Measurements from ENCODE around the gene MLLT6. TPM values are rescaled to one million over a fixed set of nuclear protein-coding genes. Genes with fewer than 3 reads are reported as not detected.

The MLLT6 gene
- total RNA-seq, 1 donor from 2014 or later, result 20.9 TPM

DNA sequence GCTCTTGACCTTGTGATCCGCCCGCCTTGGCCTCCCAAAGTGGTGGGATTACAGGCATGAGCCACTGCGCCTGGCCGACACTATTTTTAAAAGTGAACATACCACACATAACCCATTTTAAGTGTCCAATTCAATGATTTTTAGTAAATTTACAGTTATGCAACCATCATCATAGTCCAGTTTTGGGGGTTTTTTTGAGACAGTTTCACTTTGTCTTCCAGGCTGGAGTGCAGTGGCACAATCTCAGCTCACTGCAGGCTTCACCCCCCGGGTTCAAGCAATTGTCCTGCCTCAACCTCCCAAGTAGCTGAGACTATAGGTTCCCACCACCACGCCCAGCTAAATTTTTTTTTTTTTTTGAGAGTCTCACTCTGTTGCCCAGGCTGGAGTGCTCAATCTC is 27.3 kb upstream of the MLLT6 start:
- FAIRE-seq (no peak), DNase-seq (ENCODE audit: low read depth) (no peak)
- H3K36me3 ChIP-seq (ENCODE audit: insufficient read depth, low read length), result no peaks in the 10 kb centered on the region
- peaks cover 28% of the 10 kb centered on the region for H3K27me3 ChIP-seq (ENCODE audit: insufficient read depth, low read length)
- TF ChIP-seq EZH2 (IDR thresholded peaks at IDR 0.05; ENCODE audit: insufficient read depth, low read length), result no peak
- TF ChIP-seq, protein P1, sequence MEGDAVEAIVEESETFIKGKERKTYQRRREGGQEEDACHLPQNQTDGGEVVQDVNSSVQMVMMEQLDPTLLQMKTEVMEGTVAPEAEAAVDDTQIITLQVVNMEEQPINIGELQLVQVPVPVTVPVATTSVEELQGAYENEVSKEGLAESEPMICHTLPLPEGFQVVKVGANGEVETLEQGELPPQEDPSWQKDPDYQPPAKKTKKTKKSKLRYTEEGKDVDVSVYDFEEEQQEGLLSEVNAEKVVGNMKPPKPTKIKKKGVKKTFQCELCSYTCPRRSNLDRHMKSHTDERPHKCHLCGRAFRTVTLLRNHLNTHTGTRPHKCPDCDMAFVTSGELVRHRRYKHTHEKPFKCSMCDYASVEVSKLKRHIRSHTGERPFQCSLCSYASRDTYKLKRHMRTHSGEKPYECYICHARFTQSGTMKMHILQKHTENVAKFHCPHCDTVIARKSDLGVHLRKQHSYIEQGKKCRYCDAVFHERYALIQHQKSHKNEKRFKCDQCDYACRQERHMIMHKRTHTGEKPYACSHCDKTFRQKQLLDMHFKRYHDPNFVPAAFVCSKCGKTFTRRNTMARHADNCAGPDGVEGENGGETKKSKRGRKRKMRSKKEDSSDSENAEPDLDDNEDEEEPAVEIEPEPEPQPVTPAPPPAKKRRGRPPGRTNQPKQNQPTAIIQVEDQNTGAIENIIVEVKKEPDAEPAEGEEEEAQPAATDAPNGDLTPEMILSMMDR (IDR thresholded peaks at IDR 0.05; ENCODE audit: insufficient read depth, low read depth, low read length), result no peak
- no peaks in the 10 kb centered on the region for H3K9me3 Mint-ChIP-seq (ENCODE audit: unreplicated experiment)
- no peaks in the 10 kb centered on the region for H3K9me3 ChIP-seq (ENCODE audit: insufficient read depth, low read depth, low read length)
- no peak overlapping the region for H3K4me3 ChIP-seq (ENCODE audit: insufficient read depth, low read depth, low read length)
- H3K79me2 ChIP-seq (ENCODE audit: insufficient read depth, low read length), result no peaks in the 10 kb centered on the region
- H4K20me1 ChIP-seq (ENCODE audit: insufficient read depth, low read length), result peaks cover 3% of the 10 kb centered on the region
- H3K4me3 Mint-ChIP-seq (ENCODE audit: unreplicated experiment), result no peak overlapping the region
- H3K27me3 Mint-ChIP-seq (ENCODE audit: low read depth, unreplicated experiment), result peaks cover 14% of the 10 kb centered on the region
- no peak overlapping the region for H3K27ac Mint-ChIP-seq (ENCODE audit: unreplicated experiment)
- H3K4me2 ChIP-seq (ENCODE audit: low read length), result no peak overlapping the region
- H3K4me1 ChIP-seq (ENCODE audit: insufficient read depth, low read length), result peaks cover 9% of the 10 kb centered on the region
- no peak overlapping the region for H3K27ac ChIP-seq (ENCODE audit: low read depth, low read length)
- H3K4me1 Mint-ChIP-seq (ENCODE audit: low read depth, unreplicated experiment), result peaks cover 3% of the 10 kb centered on the region
- no peaks in the 10 kb centered on the region for H3K36me3 Mint-ChIP-seq (ENCODE audit: low read depth, unreplicated experiment)
- no peak overlapping the region for H2AFZ ChIP-seq (ENCODE audit: low read depth, low read length)
- H3K9ac ChIP-seq (ENCODE audit: low read length), result no peak overlapping the region

DNA sequence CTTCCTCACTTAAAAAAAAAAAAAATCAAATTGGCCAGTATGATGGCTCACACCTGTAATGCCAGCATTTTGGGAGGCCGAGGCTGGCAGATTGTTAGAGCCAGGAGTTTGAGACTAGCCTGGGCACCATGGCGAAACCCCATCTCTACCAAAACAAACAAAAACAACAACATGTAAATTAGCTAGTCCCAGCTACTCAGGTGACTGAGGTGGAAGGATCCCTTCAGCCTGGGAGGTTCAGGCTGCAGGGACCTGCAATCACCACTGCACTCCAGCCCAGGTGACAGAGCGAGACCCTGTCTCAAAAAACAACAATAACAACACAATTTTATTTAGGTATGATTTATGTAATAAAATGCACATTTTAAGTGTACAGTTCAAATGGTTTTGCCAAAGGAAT is 24.0 kb upstream of the MLLT6 start:
- no peaks in the 10 kb centered on the region for H3K36me3 Mint-ChIP-seq (ENCODE audit: low read depth, unreplicated experiment)
- H3K4me1 Mint-ChIP-seq (ENCODE audit: low read depth, unreplicated experiment), result peaks cover 3% of the 10 kb centered on the region
- no peak overlapping the region for H3K9ac ChIP-seq (ENCODE audit: low read length)
- no peak overlapping the region for H2AFZ ChIP-seq (ENCODE audit: low read depth, low read length)
- H3K9me3 Mint-ChIP-seq (ENCODE audit: unreplicated experiment), result no peaks in the 10 kb centered on the region
- no peak overlapping the region for H3K4me3 Mint-ChIP-seq (ENCODE audit: unreplicated experiment)
- no peak overlapping the region for H3K27ac ChIP-seq (ENCODE audit: low read depth, low read length)
- peaks cover 20% of the 10 kb centered on the region for H3K27me3 Mint-ChIP-seq (ENCODE audit: low read depth, unreplicated experiment)
- H3K36me3 ChIP-seq (ENCODE audit: insufficient read depth, low read length), result no peaks in the 10 kb centered on the region
- TF ChIP-seq EZH2 (IDR thresholded peaks at IDR 0.05; ENCODE audit: insufficient read depth, low read length), result no peak
- TF ChIP-seq, protein P1 (IDR thresholded peaks at IDR 0.05; ENCODE audit: insufficient read depth, low read depth, low read length), result no peak
- no peaks in the 10 kb centered on the region for H3K79me2 ChIP-seq (ENCODE audit: insufficient read depth, low read length)
- H3K4me2 ChIP-seq (ENCODE audit: low read length), result no peak overlapping the region
- H3K4me1 ChIP-seq (ENCODE audit: insufficient read depth, low read length), result peaks cover 6% of the 10 kb centered on the region
- FAIRE-seq (no peak), DNase-seq (ENCODE audit: low read depth) (no peak)
- H3K9me3 ChIP-seq (ENCODE audit: insufficient read depth, low read depth, low read length), result no peaks in the 10 kb centered on the region
- H3K4me3 ChIP-seq (ENCODE audit: insufficient read depth, low read depth, low read length), result no peak overlapping the region
- no peaks in the 10 kb centered on the region for H4K20me1 ChIP-seq (ENCODE audit: insufficient read depth, low read length)
- no peak overlapping the region for H3K27ac Mint-ChIP-seq (ENCODE audit: unreplicated experiment)
- H3K27me3 ChIP-seq (ENCODE audit: insufficient read depth, low read length), result no peaks in the 10 kb centered on the region

DNA sequence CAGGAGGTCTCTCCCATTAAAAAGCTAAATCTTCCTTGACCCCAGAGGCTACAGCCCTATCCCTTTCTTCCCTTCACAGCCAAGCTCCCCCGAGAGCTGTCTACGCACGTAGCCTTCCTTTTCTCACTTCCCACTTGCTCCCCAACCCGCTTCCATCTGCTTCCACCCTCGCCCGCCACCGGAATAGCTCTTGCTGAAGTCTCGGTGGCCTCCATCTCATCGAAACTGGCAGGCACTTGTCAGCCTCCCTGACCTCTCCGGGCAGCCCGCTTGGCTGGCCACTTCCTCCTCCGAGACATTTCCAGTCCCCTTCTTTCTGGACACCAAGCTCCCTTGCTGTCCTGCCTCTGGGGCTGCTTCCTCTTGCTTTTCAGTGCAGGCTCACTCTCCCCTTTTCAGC is 19.6 kb upstream of the MLLT6 start:
- peaks cover 2% of the 10 kb centered on the region for H3K36me3 Mint-ChIP-seq (ENCODE audit: low read depth, unreplicated experiment)
- no peak for DNase-seq (ENCODE audit: low read depth)
- no peaks in the 10 kb centered on the region for H3K79me2 ChIP-seq (ENCODE audit: insufficient read depth, low read length)
- H3K4me2 ChIP-seq (ENCODE audit: low read length), result no peak overlapping the region
- FAIRE-seq, result no peak
- no peak overlapping the region for H2AFZ ChIP-seq (ENCODE audit: low read depth, low read length)
- TF ChIP-seq, protein P1 (IDR thresholded peaks at IDR 0.05; ENCODE audit: insufficient read depth, low read depth, low read length), result no peak
- no peak for TF ChIP-seq EZH2 (IDR thresholded peaks at IDR 0.05; ENCODE audit: insufficient read depth, low read length)
- no peak overlapping the region for H3K4me3 Mint-ChIP-seq (ENCODE audit: unreplicated experiment)
- no peak overlapping the region for H3K4me3 ChIP-seq (ENCODE audit: insufficient read depth, low read depth, low read length)
- H3K9me3 Mint-ChIP-seq (ENCODE audit: unreplicated experiment), result no peaks in the 10 kb centered on the region
- peaks cover 29% of the 10 kb centered on the region for H3K27me3 Mint-ChIP-seq (ENCODE audit: low read depth, unreplicated experiment)
- no peak overlapping the region for H3K27ac ChIP-seq (ENCODE audit: low read depth, low read length)
- H3K9ac ChIP-seq (ENCODE audit: low read length), result no peak overlapping the region
- H3K4me1 ChIP-seq (ENCODE audit: insufficient read depth, low read length), result no peaks in the 10 kb centered on the region
- no peak overlapping the region for H3K27ac Mint-ChIP-seq (ENCODE audit: unreplicated experiment)
- H4K20me1 ChIP-seq (ENCODE audit: insufficient read depth, low read length), result no peaks in the 10 kb centered on the region
- H3K9me3 ChIP-seq (ENCODE audit: insufficient read depth, low read depth, low read length), result no peaks in the 10 kb centered on the region
- no peaks in the 10 kb centered on the region for H3K27me3 ChIP-seq (ENCODE audit: insufficient read depth, low read length)
- peaks cover 2% of the 10 kb centered on the region for H3K4me1 Mint-ChIP-seq (ENCODE audit: low read depth, unreplicated experiment)
- no peaks in the 10 kb centered on the region for H3K36me3 ChIP-seq (ENCODE audit: insufficient read depth, low read length)

Measured in astrocyte (in vitro differentiated cells and primary cell).